Measurements from ENCODE around the gene MYOZ3.
A peak's percentile ranks its signal among the peaks of the same experiment; 100 is the strongest.

Gene MYOZ3

GRCh38 chr5:150655221-150655620, 5.8 kb upstream of the MYOZ3 start:
- no peak for ATAC-seq (ENCODE audit: low read depth)

GRCh38 chr5:150656191-150657132, 4.6 kb upstream of the MYOZ3 start:
- Mint-ChIP-seq H3K27ac (no peak overlapping the region), H3K4me1 (peaks cover 15% of the 10 kb centered on the region), H3K9me3 (no peaks in the 10 kb centered on the region), H3K27me3 (peaks cover 3% of the 10 kb centered on the region), H3K4me3 (peak overlapping the region; percentile 90), H3K36me3 (no peaks in the 10 kb centered on the region)
- peak; percentile 86 to 88 for DNase-seq (ENCODE audit: low spot score in 2 of 2)
- ATAC-seq (ENCODE audit: low read depth): peak; percentile 90

More at GRCh38 chr5:150655221-150655620, 5.8 kb upstream of the MYOZ3 start:
- no peak overlapping the region for H3K4me3 Mint-ChIP-seq
- H3K4me1 Mint-ChIP-seq: peaks cover 21% of the 10 kb centered on the region
- peaks cover 2% of the 10 kb centered on the region for H3K36me3 Mint-ChIP-seq
- no peak for DNase-seq (ENCODE audit: low spot score in 2 of 2)
- no peak overlapping the region for H3K27ac Mint-ChIP-seq
- no peaks in the 10 kb centered on the region for H3K9me3 Mint-ChIP-seq
- H3K27me3 Mint-ChIP-seq: no peaks in the 10 kb centered on the region

GRCh38 chr5:150658121-150658520, 2.9 kb upstream of the MYOZ3 start:
- no peaks in the 10 kb centered on the region for H3K9me3 Mint-ChIP-seq
- no peak overlapping the region for H3K4me3 Mint-ChIP-seq
- peaks cover 3% of the 10 kb centered on the region for H3K27me3 Mint-ChIP-seq
- no peak for ATAC-seq (ENCODE audit: low read depth)
- DNase-seq (ENCODE audit: low spot score in 2 of 2): no peak
- H3K4me1 Mint-ChIP-seq: peaks cover 12% of the 10 kb centered on the region
- H3K27ac Mint-ChIP-seq: no peak overlapping the region
- H3K36me3 Mint-ChIP-seq: no peaks in the 10 kb centered on the region

GRCh38 chr5:150658699-150659265, 2.3 kb upstream of the MYOZ3 start:
- H3K36me3 Mint-ChIP-seq: no peaks in the 10 kb centered on the region
- DNase-seq (ENCODE audit: low spot score in 2 of 2) (no peak), ATAC-seq (ENCODE audit: low read depth) (no peak)
- no peak overlapping the region for H3K27ac Mint-ChIP-seq
- no peak overlapping the region for H3K4me3 Mint-ChIP-seq
- peaks cover 12% of the 10 kb centered on the region for H3K4me1 Mint-ChIP-seq
- H3K27me3 Mint-ChIP-seq: peaks cover 5% of the 10 kb centered on the region
- no peaks in the 10 kb centered on the region for H3K9me3 Mint-ChIP-seq

GRCh38 chr5:150659360-150660107, 1.5 kb upstream of the MYOZ3 start:
- ATAC-seq (ENCODE audit: low read depth): no peak
- Mint-ChIP-seq H3K27me3 (peaks cover 5% of the 10 kb centered on the region), H3K36me3 (no peaks in the 10 kb centered on the region), H3K9me3 (no peaks in the 10 kb centered on the region), H3K27ac (no peak overlapping the region), H3K4me1 (peaks cover 9% of the 10 kb centered on the region), H3K4me3 (no peak overlapping the region)
- DNase-seq (ENCODE audit: low spot score in 2 of 2): no peak

GRCh38 chr5:150660108-150660831, 781 bp upstream of the MYOZ3 start:
- ATAC-seq (ENCODE audit: low read depth) (no peak), DNase-seq (ENCODE audit: low spot score in 2 of 2) (no peak)
- Mint-ChIP-seq H3K4me3 (no peak overlapping the region), H3K36me3 (no peaks in the 10 kb centered on the region), H3K27me3 (peaks cover 5% of the 10 kb centered on the region), H3K9me3 (no peaks in the 10 kb centered on the region), H3K4me1 (peaks cover 9% of the 10 kb centered on the region), H3K27ac (no peak overlapping the region)

- Mint-ChIP-seq H3K27ac (no peak overlapping the region), H3K27me3 (peaks cover 5% of the 10 kb centered on the region), H3K4me1 (peaks cover 9% of the 10 kb centered on the region), H3K9me3 (no peaks in the 10 kb centered on the region), H3K36me3 (no peaks in the 10 kb centered on the region), H3K4me3 (no peak overlapping the region)
- ATAC-seq (ENCODE audit: low read depth) (no peak), DNase-seq (ENCODE audit: low spot score in 2 of 2) (no peak)
These were observed 958 bp downstream of the MYOZ3 start for GRCh38 chr5:150661821-150662596.

- Mint-ChIP-seq H3K27me3 (peaks cover 5% of the 10 kb centered on the region), H3K36me3 (no peaks in the 10 kb centered on the region), H3K27ac (no peak overlapping the region), H3K4me1 (peaks cover under 1% of the 10 kb centered on the region), H3K9me3 (no peaks in the 10 kb centered on the region), H3K4me3 (no peak overlapping the region)
- DNase-seq (ENCODE audit: low spot score in 2 of 2): no peak
- no peak for ATAC-seq (ENCODE audit: low read depth)
These were observed 1.9 kb downstream of the MYOZ3 start for GRCh38 chr5:150662731-150663516.

- Mint-ChIP-seq H3K27ac (no peak overlapping the region), H3K27me3 (peaks cover 5% of the 10 kb centered on the region), H3K36me3 (no peaks in the 10 kb centered on the region), H3K9me3 (no peaks in the 10 kb centered on the region), H3K4me3 (no peak overlapping the region), H3K4me1 (no peaks in the 10 kb centered on the region)
- DNase-seq (ENCODE audit: low spot score in 2 of 2): no peak
- no peak for ATAC-seq (ENCODE audit: low read depth)
These were observed 2.9 kb downstream of the MYOZ3 start for GRCh38 chr5:150663936-150664335.

GRCh38 chr5:150665044-150665443, 4.0 kb downstream of the MYOZ3 start:
- Mint-ChIP-seq H3K4me3 (no peak overlapping the region), H3K4me1 (no peaks in the 10 kb centered on the region), H3K9me3 (no peaks in the 10 kb centered on the region), H3K27me3 (peaks cover 7% of the 10 kb centered on the region), H3K27ac (no peak overlapping the region), H3K36me3 (no peaks in the 10 kb centered on the region)
- DNase-seq (ENCODE audit: low spot score in 2 of 2) (no peak), ATAC-seq (ENCODE audit: low read depth) (no peak)

GRCh38 chr5:150670275-150670947, 9.4 kb downstream of the MYOZ3 start:
- no peak for DNase-seq (ENCODE audit: low spot score in 2 of 2)
- peak overlapping the region; percentile 9 for H3K4me3 Mint-ChIP-seq
- no peaks in the 10 kb centered on the region for H3K4me1 Mint-ChIP-seq
- ATAC-seq (ENCODE audit: low read depth): no peak
- H3K9me3 Mint-ChIP-seq: no peaks in the 10 kb centered on the region
- no peaks in the 10 kb centered on the region for H3K36me3 Mint-ChIP-seq
- peaks cover 8% of the 10 kb centered on the region for H3K27me3 Mint-ChIP-seq
- H3K27ac Mint-ChIP-seq: no peak overlapping the region

GRCh38 chr5:150670948-150671310, 9.9 kb downstream of the MYOZ3 start:
- no peak for DNase-seq (ENCODE audit: low spot score in 2 of 2)
- Mint-ChIP-seq H3K27me3 (peaks cover 8% of the 10 kb centered on the region), H3K4me1 (no peaks in the 10 kb centered on the region), H3K4me3 (peak overlapping the region; percentile 55), H3K9me3 (no peaks in the 10 kb centered on the region), H3K36me3 (no peaks in the 10 kb centered on the region), H3K27ac (no peak overlapping the region)
- ATAC-seq (ENCODE audit: low read depth): no peak

All from memory B cell (primary cell).